ENCODE data around the gene CALHM2. TPM values are rescaled to one million over a fixed set of nuclear protein-coding genes. Genes with fewer than 3 reads are reported as not detected.

Gene CALHM2
- total and polyA plus RNA-seq, 2 of the 13 experiments (the other 11 are each of a cell fraction or from before 2014, with no cell fraction given): 0.15 TPM; not detected in 1

DNA sequence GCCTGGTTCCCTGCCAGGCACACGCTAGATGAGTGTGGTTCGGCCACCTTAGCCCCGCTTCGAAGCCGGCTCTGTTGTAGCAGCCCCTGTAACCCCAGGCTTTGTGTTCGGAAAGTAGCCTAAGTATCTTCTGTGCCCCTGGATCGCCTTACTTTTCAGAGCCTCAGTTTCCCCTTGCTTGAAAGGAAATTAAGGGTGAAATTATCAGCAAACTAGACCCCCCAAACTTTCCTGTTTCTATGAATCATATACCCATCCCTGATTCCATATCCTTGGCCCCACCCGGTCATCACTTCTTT lies 55.4 kb downstream of the CALHM2 start (continued):
- TF ChIP-seq, protein P1, sequence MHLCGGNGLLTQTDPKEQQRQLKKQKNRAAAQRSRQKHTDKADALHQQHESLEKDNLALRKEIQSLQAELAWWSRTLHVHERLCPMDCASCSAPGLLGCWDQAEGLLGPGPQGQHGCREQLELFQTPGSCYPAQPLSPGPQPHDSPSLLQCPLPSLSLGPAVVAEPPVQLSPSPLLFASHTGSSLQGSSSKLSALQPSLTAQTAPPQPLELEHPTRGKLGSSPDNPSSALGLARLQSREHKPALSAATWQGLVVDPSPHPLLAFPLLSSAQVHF (CRISPR knock-in tag; IDR thresholded peaks at IDR 0.05): no peak
- TF ChIP-seq ZXDC (CRISPR knock-in tag; IDR thresholded peaks at IDR 0.05) (no peak), AHR (CRISPR knock-in tag; IDR thresholded peaks at IDR 0.05) (no peak), CENPBD1 (CRISPR knock-in tag; IDR thresholded peaks at IDR 0.05; ENCODE audit: borderline replicate concordance, low read depth) (no peak), PRDM4 (CRISPR knock-in tag; IDR thresholded peaks at IDR 0.05; ENCODE audit: borderline replicate concordance) (0 out of 2 replicates have a peak, but pooled peaks have one; percentile 46), MED13 (CRISPR knock-in tag; IDR thresholded peaks at IDR 0.05) (0 out of 2 replicates have a peak, but pooled peaks have one; percentile 15), ZNF792 (CRISPR knock-in tag; IDR thresholded peaks at IDR 0.05) (0 out of 2 replicates have a peak, but pooled peaks have one; percentile 0), FOXO1 (CRISPR knock-in tag; IDR thresholded peaks at IDR 0.05) (no peak), ATF6 (CRISPR knock-in tag; conservative IDR thresholded peaks at IDR 0.05) (no peak), NFKB2 (CRISPR knock-in tag; IDR thresholded peaks at IDR 0.05; ENCODE audit: borderline replicate concordance) (no peak), ZNF136 (CRISPR knock-in tag; IDR thresholded peaks at IDR 0.05; ENCODE audit: low read depth) (peak; percentile 7; the same call in 1 of the 2 replicates), FOSL2 (CRISPR knock-in tag; IDR thresholded peaks at IDR 0.05) (no peak; the same call in 1 of the 2 replicates), ZGPAT (CRISPR knock-in tag; IDR thresholded peaks at IDR 0.05) (0 out of 2 replicates have a peak, but pooled peaks have one; percentile 11), WIZ (CRISPR knock-in tag; IDR thresholded peaks at IDR 0.05) (0 out of 2 replicates have a peak, but pooled peaks have one; percentile 5), KLF9 (CRISPR knock-in tag; IDR thresholded peaks at IDR 0.05; ENCODE audit: low read depth) (no peak), NAIF1 (CRISPR knock-in tag; IDR thresholded peaks at IDR 0.05; ENCODE audit: borderline replicate concordance) (0 out of 2 replicates have a peak, but pooled peaks have one; percentile 4), CBX2 (IDR thresholded peaks at IDR 0.05; ENCODE audit: low read depth, low read length) (no peak), CBX2 (CRISPR knock-in tag; IDR thresholded peaks at IDR 0.05; ENCODE audit: low read depth) (no peak)
- TF ChIP-seq, protein P2, sequence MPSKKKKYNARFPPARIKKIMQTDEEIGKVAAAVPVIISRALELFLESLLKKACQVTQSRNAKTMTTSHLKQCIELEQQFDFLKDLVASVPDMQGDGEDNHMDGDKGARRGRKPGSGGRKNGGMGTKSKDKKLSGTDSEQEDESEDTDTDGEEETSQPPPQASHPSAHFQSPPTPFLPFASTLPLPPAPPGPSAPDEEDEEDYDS (CRISPR knock-in tag; IDR thresholded peaks at IDR 0.05): no peak
